Sigmoid colon (tissue), 7 donors: ENCODE data around the gene DEPDC4. TPM values are rescaled to one million over a fixed set of nuclear protein-coding genes. Genes with fewer than 3 reads are reported as not detected.
"Not testable (repeated sequence)": the region's sequence is repeated elsewhere in the genome, so short reads cannot be mapped to it uniquely, and the experiment has no call there.

Experiments
- DNase-seq: peaks from one replicate; pipeline ENCODE4 v3.0.0-alpha.2; 2019
- H3K27ac ChIP-seq, 4 donors: fragments of 200-600 bp; sonication (generic); one replicate each; pipeline ENCODE4 v1.5.1; 2016 to 2019; ENCODE audit warnings: mild to moderate bottlenecking in 1 of 4
- H3K27me3 ChIP-seq, 3 donors: fragments of 200-600 bp; sonication (generic); one replicate each; pipeline ENCODE4 v1.5.1; 2019; ENCODE audit warnings: mild to moderate bottlenecking in 1 of 3
- H3K36me3 ChIP-seq, 4 donors: fragments of 200-600 bp; sonication (generic); one replicate each; pipeline ENCODE4 v1.5.1; 2016 to 2019
- H3K4me1 ChIP-seq, 4 donors: fragments of 200-600 bp; sonication (generic); one replicate each; pipeline ENCODE4 v1.5.1; 2017 to 2019
- H3K4me3 ChIP-seq, 4 donors: fragments of 200-600 bp; sonication (generic); one replicate each; pipeline ENCODE4 v1.5.1; 2017 to 2019; ENCODE audit warnings: mild to moderate bottlenecking in 2 of 4, moderate library complexity in 1 of 4
- H3K9me3 ChIP-seq, 4 donors: fragments of 200-600 bp in 3 of 4; sonication (generic) in 3 of 4; one replicate each; pipeline versions ENCODE4 v1.5.1 to v1.6.1; 2013 to 2019
- EP300 ChIP-seq, 4 donors: sonication (generic); formaldehyde crosslinking; IDR thresholded peaks; one replicate each; pipeline ENCODE4 v1.6.1; 2017; ENCODE audit warnings: antibody characterized with exemption in 4 of 4
- POLR2A ChIP-seq, 2 donors: fragments of 450-650 bp; IDR thresholded peaks; one replicate each; pipeline ENCODE4 v1.6.1; 2016; ENCODE audit warnings: antibody characterized with exemption in 2 of 2, mild to moderate bottlenecking in 2 of 2, moderate library complexity in 2 of 2
- POLR2AphosphoS5 ChIP-seq, 4 donors: sonication (generic); formaldehyde crosslinking; IDR thresholded peaks; one replicate each; pipeline ENCODE4 v1.6.1; 2017; ENCODE audit warnings: antibody characterized with exemption in 4 of 4
- WGBS, 2 donors: extraction: QIAGEN DNeasy Blood & Tissue Kit; methylation state at CpG; one replicate each; pipeline ENCODE4 v1.1.7; 2013; 5-methylcytosine and 5-hydroxymethylcytosine counted together
- intact Hi-C: fragments of 100-400 bp; cut with DNase I; formaldehyde crosslinking; loops from one replicate; pipeline ENCODE4 v1.15.1; 2023
- polyA plus RNA-seq, 3 donors: library from polyadenylated mRNA; stranded (reverse); fragments of 200-250 nt; gene quantifications; one replicate each; pipeline ENCODE4 v1.2.3, GENCODE V29; 2013
- total RNA-seq, 4 donors: library from RNA; depleted of rRNA; stranded (reverse); fragments of >200 nt; gene quantifications; one replicate each; pipeline ENCODE4 v1.1.0, GENCODE V29; 2016
- TF ChIP-seq, protein P1 (sequence below), 4 experiments: fragments of 450-650 bp in 3 of 4; fragments of 200-600 bp in 1 of 4; IDR thresholded peaks; one replicate each; pipeline ENCODE4 v1.5.1; 2016 to 2019; ENCODE audit warnings: antibody characterized with exemption in 4 of 4, mild to moderate bottlenecking in 3 of 4, moderate library complexity in 2 of 4
- donor health status: healthy with polysubstance abuse.
- donor health status: Bipolar disorder and iron deficiency.
- donor health status: healthy.

DEPDC4 gene
- total and polyA plus RNA-seq, 7 donors = 0.60 to 1.2 (median 0.95) TPM; not detected in 3

DNA sequence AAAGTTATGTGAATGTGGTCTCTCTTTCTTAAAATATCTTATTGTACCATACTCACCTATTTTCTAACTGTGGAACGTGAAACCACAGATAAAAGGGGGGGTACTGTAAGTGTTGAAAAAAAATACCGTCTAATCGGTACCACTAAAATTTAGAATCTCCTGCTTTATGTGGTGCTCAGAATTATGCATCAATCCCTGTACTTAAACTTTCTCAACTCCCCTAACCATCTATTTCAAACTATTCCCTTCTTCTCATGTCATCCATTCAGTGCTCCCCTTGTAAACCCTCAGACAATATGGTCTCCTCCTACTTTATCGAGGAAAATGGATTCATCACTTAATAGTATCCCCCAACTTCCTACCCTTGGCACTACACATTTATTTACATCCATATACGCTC lies 23.7 kb downstream of the DEPDC4 start:
- TF ChIP-seq, protein P1, sequence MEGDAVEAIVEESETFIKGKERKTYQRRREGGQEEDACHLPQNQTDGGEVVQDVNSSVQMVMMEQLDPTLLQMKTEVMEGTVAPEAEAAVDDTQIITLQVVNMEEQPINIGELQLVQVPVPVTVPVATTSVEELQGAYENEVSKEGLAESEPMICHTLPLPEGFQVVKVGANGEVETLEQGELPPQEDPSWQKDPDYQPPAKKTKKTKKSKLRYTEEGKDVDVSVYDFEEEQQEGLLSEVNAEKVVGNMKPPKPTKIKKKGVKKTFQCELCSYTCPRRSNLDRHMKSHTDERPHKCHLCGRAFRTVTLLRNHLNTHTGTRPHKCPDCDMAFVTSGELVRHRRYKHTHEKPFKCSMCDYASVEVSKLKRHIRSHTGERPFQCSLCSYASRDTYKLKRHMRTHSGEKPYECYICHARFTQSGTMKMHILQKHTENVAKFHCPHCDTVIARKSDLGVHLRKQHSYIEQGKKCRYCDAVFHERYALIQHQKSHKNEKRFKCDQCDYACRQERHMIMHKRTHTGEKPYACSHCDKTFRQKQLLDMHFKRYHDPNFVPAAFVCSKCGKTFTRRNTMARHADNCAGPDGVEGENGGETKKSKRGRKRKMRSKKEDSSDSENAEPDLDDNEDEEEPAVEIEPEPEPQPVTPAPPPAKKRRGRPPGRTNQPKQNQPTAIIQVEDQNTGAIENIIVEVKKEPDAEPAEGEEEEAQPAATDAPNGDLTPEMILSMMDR (IDR thresholded peaks at IDR 0.05) = no peak
- no peak for TF ChIP-seq EP300 (IDR thresholded peaks at IDR 0.05)
- TF ChIP-seq POLR2AphosphoS5 (IDR thresholded peaks at IDR 0.05) = no peak
- no peak for TF ChIP-seq POLR2A (IDR thresholded peaks at IDR 0.05)
- Histone ChIP-seq H3K36me3 (no peaks in the 10 kb centered on the region), H3K27ac (no peak overlapping the region), H3K4me3 (no peak overlapping the region), H3K4me1 (no peaks in the 10 kb centered on the region), H3K9me3 (no peaks in the 10 kb centered on the region), H3K27me3 (no peaks in the 10 kb centered on the region)
- intact Hi-C loops = no loop called here
- WGBS, 2 donors = 74 to 95% methylated on average over 5 of the region's 5 CpGs
- no peak for DNase-seq

GRCh38 chr12:100239589-100239988 lies 27.3 kb downstream of the DEPDC4 start:
- intact Hi-C loops = loop anchor here (5.0 to 10.0 kb wide), 2 partner anchors 95 to 313 kb away; no protein-coding TSS in a partner anchor

DNA sequence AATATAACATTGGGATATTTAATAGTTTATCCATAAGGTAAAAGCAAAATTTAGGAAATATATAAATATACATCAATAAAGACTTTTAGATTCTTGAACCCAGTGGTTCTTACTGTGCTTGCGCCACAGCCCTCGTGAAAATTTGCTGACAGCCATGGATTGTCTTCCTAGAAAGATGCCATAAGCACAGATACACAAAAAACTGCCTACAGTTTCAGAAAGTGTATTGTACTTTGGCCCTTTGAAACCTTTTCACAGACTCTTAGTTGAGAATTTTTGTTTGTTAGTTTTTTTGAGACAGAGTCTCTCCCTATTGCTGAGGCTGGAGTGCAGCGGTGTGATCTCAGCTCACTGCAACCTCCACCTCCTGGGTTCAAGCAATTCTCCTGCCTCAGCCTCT lies 28.1 kb downstream of the DEPDC4 start:
- Histone ChIP-seq H3K4me1 (peaks cover 0 to 8% (median 0%) of the 10 kb centered on the region in 4 donors), H3K27ac (no peak overlapping the region), H3K4me3 (no peak overlapping the region), H3K9me3 (no peaks in the 10 kb centered on the region), H3K27me3 (no peaks in the 10 kb centered on the region), H3K36me3 (no peaks in the 10 kb centered on the region)
- no peak for TF ChIP-seq POLR2AphosphoS5 (IDR thresholded peaks at IDR 0.05)
- TF ChIP-seq, protein P1 (IDR thresholded peaks at IDR 0.05) = no peak
- no peak for DNase-seq
- intact Hi-C loops = loop anchor here (5.0 to 10.0 kb wide), 2 partner anchors 96 to 314 kb away; no protein-coding TSS in a partner anchor
- 91 to 97% methylated on average over 3 of the region's 3 CpGs for WGBS, 2 donors

More at GRCh38 chr12:100239589-100239988, 27.3 kb downstream of the DEPDC4 start:
- Histone ChIP-seq H3K9me3 (no peaks in the 10 kb centered on the region), H3K4me3 (no peak overlapping the region), H3K4me1 (peaks cover 0 to under 1% (median 0%) of the 10 kb centered on the region in 4 donors), H3K36me3 (no peaks in the 10 kb centered on the region), H3K27me3 (no peaks in the 10 kb centered on the region), H3K27ac (no peak overlapping the region)
- WGBS, 2 donors = 97 to 100% methylated on average over 1 of the region's 1 CpG
- no peak for TF ChIP-seq EP300 (IDR thresholded peaks at IDR 0.05)
- no peak for TF ChIP-seq POLR2AphosphoS5 (IDR thresholded peaks at IDR 0.05)
- no peak for TF ChIP-seq POLR2A (IDR thresholded peaks at IDR 0.05)
- no peak for DNase-seq

GRCh38 chr12:100234591-100235304 lies 32.1 kb downstream of the DEPDC4 start:
- intact Hi-C loops = loop anchor here (5.0 to 10.0 kb wide), 2 partner anchors 100 to 318 kb away; no protein-coding TSS in a partner anchor
- 36 to 55% methylated on average over 7 of the region's 7 CpGs for WGBS, 2 donors
- Histone ChIP-seq H3K36me3 (no peaks in the 10 kb centered on the region), H3K27me3 (no peaks in the 10 kb centered on the region), H3K27ac (peak overlapping the region in 2 of 4 donors; percentile 23 to 34), H3K9me3 (no peaks in the 10 kb centered on the region), H3K4me3 (no peak overlapping the region), H3K4me1 (peaks cover 0 to 8% (median 0%) of the 10 kb centered on the region in 4 donors)
- DNase-seq = no peak
- TF ChIP-seq EP300 (IDR thresholded peaks at IDR 0.05) (no peak), POLR2A (IDR thresholded peaks at IDR 0.05) (no peak)
- TF ChIP-seq, protein P1 (IDR thresholded peaks at IDR 0.05) = peak in 3 of 4 experiments; percentile 42 to 69 (median 45)

- intact Hi-C loops = loop anchor here (10.0 kb wide), 1 partner anchor 101 kb away; no protein-coding TSS in a partner anchor
- no peaks in the 10 kb centered on the region for H3K36me3 ChIP-seq
- no peak overlapping the region for H3K4me3 ChIP-seq
- H3K9me3 ChIP-seq = no peaks in the 10 kb centered on the region
- H3K27me3 ChIP-seq = no peaks in the 10 kb centered on the region
- TF ChIP-seq, protein P1 (IDR thresholded peaks at IDR 0.05) = no peak
- TF ChIP-seq EP300 (IDR thresholded peaks at IDR 0.05) (no peak), POLR2AphosphoS5 (IDR thresholded peaks at IDR 0.05) (no peak), POLR2A (IDR thresholded peaks at IDR 0.05) (no peak)
- 31 to 54% methylated on average over 3 of the region's 3 CpGs for WGBS, 2 donors
- H3K27ac ChIP-seq = peak overlapping the region in 2 of 4 donors; percentile 23 to 34
- H3K4me1 ChIP-seq = peaks cover 0 to 8% (median 0%) of the 10 kb centered on the region in 4 donors
- no peak for DNase-seq
Observed at GRCh38 chr12:100234166-100234565, 32.7 kb downstream of the DEPDC4 start.

- not testable (repeated sequence) for H3K4me1 ChIP-seq, H3K27ac ChIP-seq, H3K4me3 ChIP-seq, H3K27me3 ChIP-seq, DNase-seq, H3K36me3 ChIP-seq, H3K9me3 ChIP-seq
- intact Hi-C loops = loop anchor here (10.0 kb wide), 1 partner anchor 103 kb away; no protein-coding TSS in a partner anchor
- 83 to 86% methylated on average over 3 of the region's 3 CpGs for WGBS, 2 donors
Observed at GRCh38 chr12:100231873-100232272, 35.0 kb downstream of the DEPDC4 start.
